HG03520 (cell line): ENCODE measurements around the gene ARHGAP24.

Experiments
- ATAC-seq: cut with Tn5 transposase; IDR thresholded peaks from one replicate; pipeline ENCODE4 v1.9.1; 2021; ENCODE audit warnings: mild to moderate bottlenecking, moderate library complexity; ENCODE audit not compliant: unreplicated experiment

Gene ARHGAP24

DNA sequence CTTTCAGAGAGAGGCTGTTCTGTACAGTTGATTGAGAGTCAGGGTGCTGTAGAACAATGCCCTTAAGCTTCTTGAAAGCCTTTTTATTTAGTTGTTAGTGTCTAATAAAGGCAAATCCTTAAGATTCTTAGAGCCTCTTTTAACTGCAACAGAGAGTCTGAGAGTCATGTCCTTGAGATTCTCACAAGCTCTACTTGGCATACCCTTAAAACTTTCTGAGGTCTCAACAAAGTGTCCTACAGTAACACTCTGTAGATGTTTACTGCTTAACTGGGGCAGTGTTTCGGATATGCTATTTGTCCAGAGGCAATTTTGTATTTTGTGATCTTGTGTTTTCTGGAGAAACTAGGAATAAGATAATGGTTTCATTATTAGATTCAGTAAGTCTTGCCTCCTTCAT is 209.7 kb downstream of the ARHGAP24 start:
- no peak for ATAC-seq

DNA sequence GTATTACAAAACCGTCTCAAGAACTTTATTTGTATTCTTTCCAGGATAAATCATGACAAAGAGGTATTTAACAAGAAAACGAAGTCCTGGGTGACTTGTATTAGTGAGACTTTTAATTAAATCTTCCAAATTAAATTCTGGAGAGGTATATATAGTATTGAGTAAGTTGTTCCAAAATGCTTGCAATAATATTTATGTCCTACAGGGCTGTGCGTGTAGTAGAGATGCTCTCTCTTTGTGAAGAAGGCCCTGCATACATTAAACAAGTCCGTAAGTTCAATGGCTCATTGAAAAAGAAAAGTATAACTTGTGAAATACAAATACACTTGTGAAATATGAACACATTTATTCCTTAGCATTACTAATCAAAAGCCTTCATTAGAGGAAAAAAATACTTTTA is 211.4 kb downstream of the ARHGAP24 start:
- ATAC-seq, result no peak

- no peak for ATAC-seq
Observed at GRCh38 chr4:85688055-85688740, 213.2 kb downstream of the ARHGAP24 start.

DNA sequence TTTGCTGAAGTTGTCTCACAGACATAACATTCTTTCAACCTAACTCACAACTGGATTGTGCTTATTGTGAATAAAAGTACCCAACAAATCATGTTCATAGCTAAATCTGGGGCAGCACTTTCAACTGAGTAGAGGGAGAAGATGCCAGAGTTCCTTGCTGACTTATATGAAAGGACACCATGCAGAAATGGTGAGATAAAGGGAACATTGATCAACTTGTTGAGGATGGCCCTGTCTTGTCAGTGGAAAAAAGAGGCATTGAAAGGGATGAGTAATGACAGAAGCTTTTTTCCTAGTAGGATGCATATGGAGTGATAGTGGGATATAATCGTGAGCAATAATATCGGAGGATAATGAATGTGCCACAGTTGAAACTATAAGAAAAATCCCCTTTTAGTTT is 221.7 kb downstream of the ARHGAP24 start:
- ATAC-seq, result no peak

DNA sequence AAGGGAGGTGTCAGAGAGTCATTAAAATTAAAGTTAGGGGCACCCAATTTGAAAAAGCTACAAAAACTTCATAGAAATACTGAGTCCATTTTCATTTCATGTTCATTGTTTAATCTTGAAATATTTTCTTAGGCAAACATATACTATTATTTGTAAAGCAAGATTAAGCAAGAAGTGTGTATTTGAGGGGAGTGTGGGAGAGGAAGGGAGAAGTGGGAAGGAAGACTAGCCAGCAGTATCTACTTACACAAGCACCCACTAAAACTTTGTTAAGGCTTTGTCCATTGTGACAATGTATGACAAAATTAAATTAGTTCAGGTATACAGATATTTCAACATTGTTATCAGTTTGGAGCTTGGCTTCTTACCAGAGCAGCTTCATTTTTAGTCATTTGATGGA is 222.9 kb downstream of the ARHGAP24 start:
- no peak for ATAC-seq

GRCh38 chr4:85700362-85700761 is 225.4 kb downstream of the ARHGAP24 start:
- no peak for ATAC-seq

DNA sequence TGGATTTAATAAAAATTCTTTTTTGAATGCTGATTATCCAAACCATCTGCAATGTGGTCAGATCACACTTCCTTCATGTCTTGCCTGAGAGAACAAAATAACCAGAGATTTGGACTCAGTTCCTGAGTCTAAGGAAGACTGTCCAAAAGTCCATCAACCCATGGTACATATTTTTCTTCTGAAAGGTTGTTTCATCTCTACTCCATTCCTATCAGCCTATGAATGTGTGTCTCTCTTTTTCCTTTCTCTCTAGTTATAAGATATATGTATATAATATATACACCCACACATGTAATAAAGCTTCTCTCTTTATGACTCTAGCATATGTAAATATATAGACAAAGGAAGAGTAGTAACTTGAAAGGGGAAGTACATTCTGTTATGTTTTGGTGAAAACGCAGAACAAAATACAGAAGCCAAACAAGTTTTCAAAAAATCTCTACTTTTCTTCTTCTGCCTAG is 226.9 kb downstream of the ARHGAP24 start:
- ATAC-seq, result peak; percentile 99

DNA sequence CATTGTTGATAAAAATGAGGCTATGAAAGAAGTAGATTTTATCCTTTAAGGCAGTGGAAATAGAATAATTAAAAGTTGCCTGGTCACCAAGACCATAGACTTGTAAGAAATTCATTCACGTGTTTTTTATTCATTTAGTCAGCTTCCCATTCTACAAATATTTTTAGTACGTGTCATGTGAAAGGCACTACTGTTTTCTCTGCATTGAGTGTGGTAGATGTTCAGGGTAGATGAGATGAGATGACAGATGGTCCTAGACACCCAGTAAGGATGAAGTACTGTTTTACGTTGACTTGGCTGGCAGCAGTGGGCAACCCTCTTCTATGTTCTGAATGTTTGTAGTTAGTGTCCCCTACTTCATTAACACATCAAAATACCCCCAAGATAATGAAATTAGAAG is 228.1 kb downstream of the ARHGAP24 start:
- no peak for ATAC-seq

- peak; percentile 94 for ATAC-seq
Observed at GRCh38 chr4:85707611-85708010, 232.7 kb downstream of the ARHGAP24 start.

DNA sequence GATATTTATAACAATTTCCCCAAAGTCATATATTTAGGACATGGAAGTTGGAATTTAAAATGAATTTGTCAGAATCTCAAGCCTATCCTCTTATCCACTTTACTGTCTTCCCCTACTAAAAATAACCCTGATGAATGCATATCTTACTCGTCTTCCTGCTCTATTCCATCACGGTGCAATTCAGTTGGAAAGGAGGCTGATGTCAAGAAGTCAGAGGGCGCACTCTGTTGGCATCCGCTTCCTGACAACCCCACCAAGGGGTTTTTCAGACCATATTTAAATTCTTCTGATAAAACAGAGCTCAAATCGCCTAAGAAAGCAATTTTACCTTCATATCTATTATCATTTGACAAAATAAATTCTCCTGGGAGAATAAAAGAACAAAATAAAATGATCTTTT is 233.5 kb downstream of the ARHGAP24 start:
- no peak for ATAC-seq

- no peak for ATAC-seq
Observed at GRCh38 chr4:85713005-85713404, 238.1 kb downstream of the ARHGAP24 start.

DNA sequence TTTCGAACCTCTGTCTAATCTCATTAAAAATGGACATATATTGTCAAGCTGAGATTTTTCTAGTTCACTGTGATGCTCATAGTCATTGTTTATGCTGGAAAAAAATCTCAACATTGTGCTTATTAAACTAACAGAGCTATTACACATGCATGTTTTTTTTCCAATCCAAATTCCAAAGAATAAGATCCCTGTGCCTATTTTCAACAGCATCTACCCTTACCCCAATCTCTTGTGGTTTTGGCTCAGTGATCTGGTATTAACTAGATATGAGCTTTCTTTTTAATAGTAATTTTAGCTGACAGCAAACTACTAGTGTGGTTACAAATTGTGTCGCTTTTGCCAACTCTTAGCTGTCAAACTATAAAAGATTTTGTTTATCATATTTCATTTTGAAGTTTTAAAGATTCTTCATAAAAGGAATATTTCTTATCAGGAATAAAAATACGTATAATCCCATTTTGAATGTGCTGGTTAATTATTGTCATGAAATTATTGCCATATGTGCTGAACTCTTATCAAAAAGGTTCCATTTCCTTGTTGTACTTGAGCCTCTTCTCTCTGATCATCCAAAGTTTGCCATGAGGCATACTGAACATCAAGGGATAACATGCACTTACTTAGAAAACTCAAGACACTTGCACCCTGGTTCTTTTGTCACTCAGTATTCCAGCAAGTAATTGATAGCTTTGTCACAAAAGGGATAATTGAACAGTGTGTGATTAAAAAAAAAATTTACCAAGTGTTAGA is 241.2 kb downstream of the ARHGAP24 start:
- no peak for ATAC-seq

GRCh38 chr4:85717351-85717750 is 242.4 kb downstream of the ARHGAP24 start:
- ATAC-seq, result no peak

GRCh38 chr4:85717847-85718246 is 242.9 kb downstream of the ARHGAP24 start:
- no peak for ATAC-seq

DNA sequence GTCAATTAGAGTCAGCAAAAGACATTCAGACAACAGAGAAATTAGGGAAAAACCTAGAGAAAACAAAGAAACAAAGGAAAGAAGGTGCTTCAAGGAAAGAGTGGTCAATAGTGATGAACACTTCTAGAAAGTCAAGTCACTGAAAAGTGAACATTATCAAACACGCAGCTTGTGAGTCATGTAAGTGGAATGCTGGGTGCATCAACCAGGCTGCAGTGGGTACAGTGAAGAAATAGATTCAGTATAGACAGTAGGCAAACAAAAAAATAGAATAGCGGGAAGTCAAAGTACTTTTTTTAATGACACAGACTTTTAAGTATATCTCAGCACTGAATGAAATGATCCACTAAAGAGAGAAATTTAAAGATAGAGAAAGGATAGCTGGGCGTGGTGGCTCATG is 245.8 kb downstream of the ARHGAP24 start:
- no peak for ATAC-seq

GRCh38 chr4:85722401-85722800 is 247.5 kb downstream of the ARHGAP24 start:
- no peak for ATAC-seq

DNA sequence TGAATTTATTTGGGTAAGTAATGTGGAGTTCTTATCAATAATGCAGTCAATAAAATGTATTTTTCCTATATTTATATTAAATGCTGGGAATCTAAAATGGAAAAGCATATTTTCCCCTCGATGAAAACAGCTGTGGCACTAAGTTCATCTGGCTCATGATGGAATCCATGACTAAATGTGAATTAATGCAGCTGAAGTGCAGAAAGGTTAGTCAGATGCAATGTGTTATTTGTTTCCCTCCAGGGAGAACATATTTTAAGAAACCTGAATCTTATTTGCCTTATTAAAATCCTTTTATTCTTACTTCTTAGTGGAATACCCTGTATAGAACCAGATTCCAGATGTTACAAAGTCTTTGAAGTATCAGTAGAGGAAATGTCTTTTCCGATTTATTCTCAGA is 247.9 kb downstream of the ARHGAP24 start:
- no peak for ATAC-seq

DNA sequence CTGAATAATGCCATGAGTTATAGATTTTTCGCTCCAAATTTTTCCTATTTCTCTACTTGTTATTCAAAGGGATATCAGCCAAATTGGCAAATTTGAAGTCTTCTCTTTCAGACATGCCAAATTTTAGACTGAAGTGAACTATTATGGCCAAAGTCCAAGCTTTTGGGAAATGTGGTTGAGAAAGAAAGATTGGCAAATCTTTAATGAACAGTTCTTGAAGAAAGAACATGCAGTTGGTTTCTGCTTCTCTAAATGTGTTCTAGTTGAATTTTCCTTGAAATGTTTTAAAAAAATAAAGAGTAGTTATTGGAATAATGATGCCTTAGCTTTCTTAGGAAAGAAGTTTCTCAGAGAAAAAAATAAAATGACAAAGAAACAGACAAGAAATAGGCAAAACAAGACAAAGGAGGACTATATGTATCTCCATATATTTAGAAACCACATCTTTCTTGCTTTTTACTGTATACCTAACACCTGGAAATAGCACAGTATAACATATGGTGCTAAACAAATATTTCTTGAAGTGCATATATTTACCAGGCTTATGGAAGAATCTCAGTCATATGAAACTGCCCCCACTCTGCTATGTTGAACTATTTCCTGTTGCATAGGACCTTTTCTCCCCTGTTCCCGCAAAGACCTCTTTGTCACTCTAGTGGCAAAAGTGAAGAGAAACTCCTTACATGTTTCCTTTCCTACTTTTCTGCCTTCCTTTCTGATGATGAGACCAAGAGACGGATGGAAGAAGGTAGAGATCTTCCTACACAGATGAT is 250.0 kb downstream of the ARHGAP24 start:
- ATAC-seq, result no peak

DNA sequence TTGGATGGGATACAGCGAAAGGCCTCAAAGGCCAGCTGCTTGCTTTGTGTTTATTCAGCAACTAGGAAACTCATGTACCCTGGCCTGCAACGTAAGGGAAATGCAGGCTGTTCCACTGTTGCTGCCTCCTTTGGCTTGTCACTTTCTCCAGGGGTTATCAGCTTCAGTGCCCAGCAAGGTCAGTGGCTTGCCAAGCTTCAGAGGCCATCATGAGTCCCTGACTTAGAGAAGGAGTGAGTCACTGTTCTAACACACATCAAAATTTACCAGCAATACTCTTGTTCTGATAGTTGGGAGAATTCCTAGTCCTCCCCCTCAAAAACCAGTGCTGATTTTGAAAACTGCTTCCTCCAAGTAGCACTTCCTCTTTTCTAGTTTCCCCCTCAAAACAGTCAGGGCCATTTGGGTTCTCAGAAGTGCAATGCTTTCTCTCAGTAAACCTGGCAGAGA is 250.8 kb downstream of the ARHGAP24 start:
- ATAC-seq, result peak; percentile 84

- ATAC-seq, result no peak
Observed at GRCh38 chr4:85726555-85726954, 251.6 kb downstream of the ARHGAP24 start.

DNA sequence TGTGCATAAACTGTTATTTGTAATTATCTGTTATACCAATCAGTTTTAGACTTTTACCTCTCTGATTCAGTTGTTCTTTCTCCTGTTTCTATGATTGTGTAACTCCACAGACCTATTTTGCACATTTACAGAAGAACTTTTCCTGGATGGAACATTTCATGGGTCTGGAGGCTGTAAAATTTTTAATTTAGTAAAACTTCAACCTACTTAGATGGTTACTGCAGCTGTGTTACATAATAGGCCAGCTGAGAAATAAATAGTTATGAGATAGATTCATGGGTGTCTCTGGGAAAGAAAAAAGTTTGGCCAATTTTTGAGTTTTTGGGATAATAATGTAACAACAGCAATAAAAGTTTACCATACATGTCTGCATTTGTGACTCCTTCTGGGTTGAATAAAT is 253.5 kb downstream of the ARHGAP24 start:
- no peak for ATAC-seq

DNA sequence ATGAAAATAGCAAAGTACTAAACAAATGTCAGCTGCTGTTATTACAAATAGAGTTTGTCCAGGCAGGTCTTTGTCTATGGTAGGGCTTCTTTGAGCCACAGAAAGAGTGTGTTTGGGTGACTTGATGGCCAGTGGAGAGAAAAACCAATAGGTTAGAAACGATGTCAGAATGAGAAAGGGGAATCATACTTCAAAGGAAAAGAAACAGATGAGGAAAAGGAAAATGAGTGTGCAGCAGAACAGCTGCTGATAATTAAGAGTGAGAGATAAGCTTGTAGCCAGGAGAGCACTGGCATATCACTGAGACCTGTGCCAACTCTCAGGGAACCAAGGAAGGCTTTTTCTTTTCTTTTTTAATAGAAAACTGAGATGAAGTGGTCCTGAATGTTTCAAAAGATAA is 257.2 kb downstream of the ARHGAP24 start:
- no peak for ATAC-seq
